Activated CD8-positive, alpha-beta memory T cell treated with anti-CD3 and anti-CD28 coated beads, Interleukin-2, amount 50 U/mL, for 24 hours (primary cell): Measurements from ENCODE around the gene MPPED1.

Experiments used
- DNase-seq: peaks from one replicate; pipeline ENCODE4 v3.0.0-alpha.2; 2020; ENCODE audit errors: extremely low read depth

The MPPED1 gene

GRCh38 chr22:43497956-43498855 is 86.4 kb downstream of the MPPED1 start:
- no peak for DNase-seq

GRCh38 chr22:43498856-43499253 is 87.0 kb downstream of the MPPED1 start:
- no peak for DNase-seq

GRCh38 chr22:43500792-43501785 is 89.3 kb downstream of the MPPED1 start:
- no peak for DNase-seq

- no peak for DNase-seq
Measured at GRCh38 chr22:43501878-43502277, 90.1 kb downstream of the MPPED1 start.

- no peak for DNase-seq
Measured at GRCh38 chr22:43502306-43502874, 90.6 kb downstream of the MPPED1 start.

- no peak for DNase-seq
Measured at GRCh38 chr22:43504068-43504467, 92.3 kb downstream of the MPPED1 start.

GRCh38 chr22:43504666-43505261 is 93.0 kb downstream of the MPPED1 start:
- no peak for DNase-seq

- no peak for DNase-seq
Measured at GRCh38 chr22:43505423-43505822, 93.6 kb downstream of the MPPED1 start.

GRCh38 chr22:43505896-43506295 is 94.1 kb downstream of the MPPED1 start:
- no peak for DNase-seq

GRCh38 chr22:43506487-43506886 is 94.7 kb downstream of the MPPED1 start:
- DNase-seq: no peak

GRCh38 chr22:43507235-43507634 is 95.4 kb downstream of the MPPED1 start:
- no peak for DNase-seq

GRCh38 chr22:43508489-43508888 is 96.7 kb downstream of the MPPED1 start:
- DNase-seq: no peak

- no peak for DNase-seq
Measured at GRCh38 chr22:43509337-43509736, 97.5 kb downstream of the MPPED1 start.

GRCh38 chr22:43510281-43511070 is 98.7 kb downstream of the MPPED1 start:
- no peak for DNase-seq

- DNase-seq: no peak
Measured at GRCh38 chr22:43511276-43511910, 99.6 kb downstream of the MPPED1 start.

- no peak for DNase-seq
Measured at GRCh38 chr22:43512279-43512678, 100.5 kb downstream of the MPPED1 start.

GRCh38 chr22:43514476-43515157 is 102.8 kb downstream of the MPPED1 start:
- DNase-seq: no peak

GRCh38 chr22:43515411-43515810 is 103.6 kb downstream of the MPPED1 start:
- no peak for DNase-seq

GRCh38 chr22:43515902-43516301 is 104.1 kb downstream of the MPPED1 start:
- no peak for DNase-seq

GRCh38 chr22:43516386-43516785 is 104.6 kb downstream of the MPPED1 start:
- no peak for DNase-seq
